GM12873 (cell line): ENCODE measurements around the gene ACTBL2.

ENCODE experiments used
- CTCF ChIP-seq: IDR thresholded peaks from 2 replicates; pipeline ENCODE4 v1.5.1; 2012; ENCODE audit warnings: low read depth, mild to moderate bottlenecking, moderate library complexity, low read length, control low read depth; ENCODE audit not compliant: insufficient read depth; ENCODE audit errors: missing control alignments

Gene ACTBL2

DNA sequence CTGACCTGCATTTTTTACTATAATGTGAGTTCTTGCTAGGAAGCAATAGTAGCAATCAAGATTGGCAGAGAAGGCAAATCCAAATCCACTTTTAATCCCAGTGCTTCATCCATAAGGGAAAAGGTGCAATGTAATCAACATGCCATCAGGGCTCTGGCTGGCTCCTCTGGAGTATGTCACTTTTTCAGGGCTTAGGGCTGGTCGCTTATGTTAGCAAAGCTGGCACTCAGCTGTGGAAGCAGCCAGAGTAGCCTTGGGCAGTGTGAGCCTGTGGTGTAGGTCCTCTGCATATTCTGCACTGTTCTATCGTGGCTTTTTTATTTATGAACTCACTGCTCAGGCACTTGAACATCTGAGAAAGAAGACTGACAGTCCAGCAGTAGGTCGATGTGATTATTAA lies 16.1 kb downstream of the ACTBL2 start:
- no peak for TF ChIP-seq CTCF

DNA sequence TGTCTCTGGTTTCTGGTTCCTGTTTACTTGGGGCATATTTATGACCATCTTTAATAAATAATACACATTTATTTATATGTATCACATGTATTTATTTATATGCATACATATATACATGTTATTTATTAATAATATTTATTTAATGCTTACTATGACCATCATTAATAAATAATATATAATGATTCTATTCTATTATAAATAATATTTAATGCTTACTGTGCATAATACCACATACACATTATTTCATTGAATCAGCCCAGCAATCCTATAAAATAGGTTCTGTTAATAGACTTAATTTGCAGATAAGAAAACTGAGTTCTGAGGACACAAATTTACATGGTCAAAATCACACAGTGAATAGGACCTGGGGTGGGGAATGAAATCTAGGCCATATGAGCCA lies 24.2 kb downstream of the ACTBL2 start:
- TF ChIP-seq CTCF: no peak

DNA sequence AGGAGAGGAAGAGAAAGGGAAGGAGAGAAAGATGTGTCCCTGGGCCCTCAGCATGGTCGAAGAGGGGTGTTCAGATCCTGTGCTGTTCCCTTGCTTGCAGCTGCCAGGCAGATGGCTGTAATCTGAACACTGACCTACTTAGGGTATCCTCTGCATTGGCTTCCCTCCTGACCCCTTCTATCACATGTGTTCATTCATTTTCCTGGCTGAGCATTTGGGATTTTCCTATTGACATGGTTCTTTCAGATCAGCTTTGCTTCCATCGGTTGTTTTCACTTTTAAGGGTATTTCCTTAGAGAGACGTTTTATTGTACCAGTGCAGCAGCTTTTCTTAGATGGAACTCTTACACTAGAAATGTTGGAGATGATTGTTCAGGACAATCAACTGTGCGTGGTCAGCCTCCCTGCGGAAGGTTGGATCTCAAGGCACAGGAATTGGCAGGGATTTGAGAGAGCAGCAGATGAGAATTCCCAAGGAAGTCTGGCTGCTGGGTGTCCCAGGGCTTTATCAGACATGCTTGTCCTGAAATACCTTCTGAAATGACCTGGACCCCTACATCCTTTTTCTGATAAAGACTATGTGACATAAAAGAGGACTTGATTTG lies 26.0 kb downstream of the ACTBL2 start:
- TF ChIP-seq CTCF: no peak

- no peak for TF ChIP-seq CTCF
Observed at GRCh38 chr5:57455511-57456455, 26.8 kb downstream of the ACTBL2 start.

DNA sequence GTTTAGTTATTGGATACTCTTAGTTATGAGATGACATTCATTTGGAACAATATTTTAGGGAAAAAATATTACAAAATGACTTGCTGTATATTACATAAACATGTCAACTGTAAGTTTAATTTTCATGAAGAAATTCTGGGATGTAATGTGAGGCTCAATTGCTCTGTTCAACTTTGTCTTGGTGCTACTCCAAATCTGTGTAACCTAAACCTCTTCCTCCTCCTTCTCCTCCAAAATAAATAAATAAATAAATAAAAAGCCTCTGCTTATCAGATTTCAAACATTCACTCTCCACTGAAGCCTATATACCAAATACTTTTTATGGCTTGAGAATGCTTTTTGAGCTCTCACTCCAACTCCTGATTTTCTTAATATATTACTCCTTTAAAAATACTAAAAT lies 27.7 kb downstream of the ACTBL2 start:
- no peak for TF ChIP-seq CTCF

DNA sequence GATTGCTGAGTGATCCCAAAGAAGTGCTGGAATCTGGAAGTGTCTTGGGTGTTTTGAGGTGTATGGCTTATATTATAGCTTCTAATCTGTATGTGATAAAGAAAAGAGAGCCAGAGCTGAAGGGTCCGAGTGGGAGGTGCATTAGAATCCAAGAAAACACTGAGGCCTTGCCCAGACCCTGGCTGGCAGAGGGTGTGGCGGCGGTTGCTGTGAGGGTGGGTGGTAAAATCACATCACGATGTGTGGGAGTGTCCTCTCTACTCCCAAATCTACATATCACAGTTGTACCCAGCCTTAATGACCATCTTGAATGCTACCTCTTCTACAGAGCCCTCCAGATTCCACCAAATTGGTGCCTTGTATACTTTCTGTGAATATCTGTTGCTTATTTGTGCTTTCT lies 28.9 kb downstream of the ACTBL2 start:
- no peak for TF ChIP-seq CTCF

DNA sequence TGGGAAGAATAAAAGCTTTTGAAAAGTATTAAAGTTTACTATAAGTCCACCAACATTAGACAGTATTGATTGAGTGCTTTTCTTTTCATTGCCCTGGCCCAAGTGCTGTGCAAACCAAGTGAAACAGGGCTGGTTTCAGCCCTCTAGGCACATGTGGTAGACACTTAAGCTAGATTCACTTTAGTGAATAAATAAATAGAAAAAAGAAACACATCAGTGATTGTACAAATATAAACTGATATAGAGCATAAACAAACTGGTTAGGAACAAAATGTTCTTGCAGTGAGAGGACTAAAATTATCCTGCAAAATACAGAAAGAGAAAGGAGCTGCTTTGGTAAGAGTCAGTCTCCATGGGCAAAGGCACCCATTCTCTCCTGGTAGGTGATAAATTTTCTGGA lies 29.7 kb downstream of the ACTBL2 start:
- TF ChIP-seq CTCF: no peak
